GM19238 (cell line): ENCODE measurements around the gene ITK.
A peak's percentile ranks its signal among the peaks of the same experiment; 100 is the strongest.

Source experiments
- DNase-seq: peaks from one replicate; pipeline ENCODE4 v3.0.0; 2011; ENCODE audit warnings: low spot score; ENCODE audit not compliant: insufficient read length

ITK gene

DNA sequence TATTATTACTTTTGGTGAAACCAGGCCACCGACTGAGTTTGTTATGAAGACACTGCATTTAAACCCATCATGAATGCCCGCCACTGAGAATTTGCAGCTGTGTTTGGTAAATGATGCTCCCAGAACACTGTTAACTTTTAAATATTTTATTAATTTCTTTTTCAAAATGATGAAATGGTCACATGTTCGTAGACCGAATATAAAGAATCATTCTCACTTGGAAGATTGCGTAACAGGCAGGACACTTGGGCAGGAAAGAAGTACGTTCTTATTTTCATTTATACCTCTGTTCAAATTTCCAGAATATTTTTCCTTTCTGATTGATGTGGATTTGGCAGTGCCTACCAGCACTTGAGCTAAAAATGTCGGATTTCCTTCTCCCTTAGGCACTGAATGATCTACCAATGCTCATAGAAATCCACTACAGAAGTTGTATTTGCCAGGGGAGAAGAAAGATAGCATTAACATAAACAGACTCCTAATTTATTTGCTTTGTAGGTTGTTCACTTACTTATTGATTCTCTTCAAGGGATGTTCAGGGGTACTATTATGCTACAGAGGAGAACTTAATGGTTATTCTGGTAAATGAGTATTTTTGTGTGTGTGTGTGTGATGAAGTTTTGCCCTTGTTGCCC lies 99.1 kb downstream of the ITK start:
- DNase-seq = no peak

DNA sequence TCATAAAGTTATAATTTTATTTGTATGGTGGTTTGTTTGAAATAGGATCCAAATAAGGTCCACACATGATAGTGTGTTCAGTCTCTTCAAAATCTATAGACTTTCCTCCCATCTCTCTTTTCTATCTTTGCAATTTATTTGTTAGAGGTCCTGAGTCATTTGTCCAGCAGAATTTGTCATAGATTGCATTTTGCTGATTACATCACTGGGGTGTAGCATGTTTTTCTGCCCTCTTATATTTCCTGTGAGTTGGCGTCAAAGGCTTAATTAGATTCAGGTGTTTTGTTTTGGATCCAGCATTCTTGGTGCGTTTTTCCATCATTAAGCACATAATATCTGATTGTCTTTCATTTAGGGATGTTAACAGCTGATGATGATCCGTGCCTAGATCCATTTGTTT lies 100.3 kb downstream of the ITK start:
- no peak for DNase-seq

DNA sequence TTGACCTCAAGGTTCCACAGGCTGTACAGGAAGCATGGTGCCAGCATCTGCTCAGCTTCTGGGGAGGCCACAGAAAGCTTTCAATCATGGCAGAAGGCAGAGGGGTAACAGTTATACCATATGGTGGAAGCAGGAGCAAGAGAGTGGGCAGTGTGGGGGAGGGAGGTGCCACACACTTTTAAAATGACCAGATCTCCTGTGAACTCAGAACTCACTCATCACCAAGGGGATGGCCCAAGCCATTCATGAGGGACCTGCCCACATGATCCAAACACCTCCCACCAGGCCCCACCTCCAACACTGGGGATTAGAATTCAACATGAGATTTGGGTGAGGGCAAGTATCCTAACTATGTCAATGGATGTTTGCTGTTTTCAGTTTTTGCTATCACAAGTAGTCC lies 101.5 kb downstream of the ITK start:
- DNase-seq = no peak

DNA sequence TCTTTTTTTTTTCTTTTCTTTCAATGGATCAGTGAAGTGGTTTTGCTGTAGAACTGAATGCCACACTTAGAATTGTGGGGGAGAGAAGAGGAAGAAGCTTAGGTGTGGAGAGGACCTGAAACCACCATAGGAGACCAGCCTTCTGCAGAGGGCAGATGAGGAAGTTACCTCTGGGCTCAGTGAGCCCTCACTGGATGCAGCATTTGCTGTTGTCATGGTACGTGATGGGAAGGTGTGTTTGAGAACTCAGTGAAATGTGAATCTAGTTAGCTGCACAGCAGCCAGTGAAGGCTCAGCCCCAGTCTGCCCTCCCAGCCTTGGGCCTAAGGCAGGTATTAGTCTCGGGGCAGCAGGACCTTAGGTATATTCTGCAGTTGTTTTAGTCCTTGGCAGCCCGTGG lies 102.8 kb downstream of the ITK start:
- DNase-seq = peak; percentile 43

DNA sequence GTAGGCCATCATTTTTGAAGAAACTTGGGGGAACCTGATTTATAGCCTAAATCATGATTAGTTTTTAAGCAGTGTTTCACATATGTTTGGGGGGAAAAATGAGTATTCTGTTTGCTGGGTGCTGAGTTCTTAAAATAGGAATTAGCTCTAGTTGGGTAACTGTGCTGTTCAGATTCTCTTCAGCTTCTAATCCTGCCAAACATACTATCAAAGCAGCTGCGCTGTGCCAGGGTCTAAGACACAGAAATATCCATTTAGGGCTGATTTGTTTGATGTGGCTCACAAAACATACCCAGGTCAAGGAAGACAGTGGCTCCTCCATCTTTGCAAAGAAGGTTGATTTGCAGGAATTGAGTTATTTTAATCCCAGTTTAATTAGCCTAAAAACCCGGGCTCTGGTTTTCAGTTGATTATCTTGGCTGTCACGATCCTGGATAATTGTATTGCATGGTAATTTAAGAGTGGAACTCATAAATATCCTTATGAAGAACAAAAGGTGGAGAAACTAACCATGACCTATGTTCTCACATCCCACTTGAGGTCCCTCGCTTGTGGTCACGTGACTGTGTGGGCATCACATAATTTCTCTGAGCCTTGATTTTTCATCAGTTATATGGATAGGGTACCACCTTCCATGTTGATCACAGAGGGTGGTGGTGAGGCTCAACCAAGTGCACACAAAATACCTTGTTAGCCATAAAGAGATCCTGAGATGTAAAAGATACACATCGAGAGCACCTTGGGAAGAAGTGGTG lies 104.0 kb downstream of the ITK start:
- no peak for DNase-seq

DNA sequence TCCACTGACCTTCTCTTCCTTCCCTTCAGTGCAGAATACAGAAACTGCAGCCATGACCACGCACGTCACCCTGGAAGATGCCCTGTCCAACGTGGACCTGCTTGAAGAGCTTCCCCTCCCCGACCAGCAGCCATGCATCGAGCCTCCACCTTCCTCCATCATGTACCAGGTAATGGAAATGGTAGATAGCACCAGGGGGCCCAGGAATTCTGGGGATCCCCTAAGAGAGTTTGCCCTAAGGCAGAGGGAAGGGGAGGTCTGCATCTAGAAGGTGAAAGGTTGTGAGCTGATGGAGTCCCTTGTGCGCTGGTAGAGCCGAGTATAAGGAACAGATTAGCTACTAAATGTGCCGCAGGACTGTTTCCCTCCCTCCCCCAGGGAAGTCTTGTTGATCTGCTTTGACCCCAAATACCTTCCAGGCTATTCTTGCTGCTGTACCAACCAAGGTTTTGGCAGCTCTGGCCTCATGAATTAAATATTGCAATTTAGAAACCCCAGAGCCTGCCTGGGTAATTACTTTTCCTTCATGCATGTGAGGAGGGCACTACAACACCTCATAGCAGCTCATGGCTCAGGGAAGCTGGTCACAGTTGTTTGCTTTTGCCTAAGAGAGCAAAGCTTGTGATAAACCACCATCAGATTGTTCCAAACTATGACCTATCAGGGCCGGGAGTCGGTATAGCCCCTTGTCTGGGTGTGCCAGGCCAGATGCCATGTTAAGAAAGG lies 104.8 kb downstream of the ITK start:
- no peak for DNase-seq

DNA sequence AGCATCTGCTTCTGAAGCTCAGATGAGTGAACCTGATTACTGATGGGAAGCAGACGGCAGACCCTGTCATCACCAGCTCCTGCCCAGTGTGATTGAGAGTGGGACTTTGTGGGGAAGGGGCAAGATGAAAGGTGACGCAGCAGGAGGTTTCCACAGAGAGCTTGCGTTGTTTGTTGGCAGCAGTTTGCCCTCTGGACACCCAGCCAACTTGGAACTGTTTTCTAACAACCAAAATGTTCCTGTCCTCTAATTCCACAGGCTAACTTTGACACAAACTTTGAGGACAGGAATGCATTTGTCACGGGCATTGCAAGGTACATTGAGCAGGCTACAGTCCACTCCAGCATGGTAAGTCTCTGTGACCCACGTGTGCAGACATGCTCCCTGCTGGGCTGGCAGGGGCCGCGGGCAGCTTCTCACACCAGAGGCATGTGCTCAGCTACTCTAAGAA lies 106.1 kb downstream of the ITK start:
- no peak for DNase-seq

DNA sequence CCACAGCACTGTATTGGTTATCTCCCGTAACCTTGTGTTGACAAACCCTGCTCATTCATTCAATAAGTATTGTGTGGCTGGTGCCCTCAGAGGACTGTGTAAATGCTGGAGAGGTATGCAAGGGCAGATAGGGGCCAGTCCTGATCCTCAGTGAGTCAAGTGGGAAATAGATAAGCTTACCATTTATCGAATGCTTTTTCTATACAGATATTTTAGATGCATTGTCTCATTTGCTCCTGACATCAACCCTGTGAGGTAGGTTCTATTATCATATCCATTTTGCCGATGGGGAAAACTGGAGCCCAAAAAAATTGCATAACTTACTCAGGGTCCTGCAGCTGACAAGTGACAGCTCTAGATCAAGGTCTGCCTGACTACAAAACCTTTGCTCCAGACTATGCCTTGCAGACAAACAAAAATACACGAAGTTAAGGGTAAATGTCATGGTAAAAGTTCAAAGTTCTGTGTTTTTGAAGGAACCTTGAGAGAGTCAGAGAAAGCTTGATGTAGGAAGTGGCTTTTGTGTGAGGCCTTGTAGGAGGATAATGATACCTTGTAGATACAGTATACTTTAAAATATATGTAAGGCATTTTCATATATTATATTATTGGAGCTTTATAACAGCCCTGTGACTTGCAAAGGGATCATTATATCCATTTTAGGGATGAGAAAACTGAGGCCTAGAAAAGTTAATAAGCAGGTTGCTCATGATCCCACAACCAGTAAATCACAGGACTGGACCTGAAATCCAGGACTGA lies 107.9 kb downstream of the ITK start:
- no peak for DNase-seq

DNA sequence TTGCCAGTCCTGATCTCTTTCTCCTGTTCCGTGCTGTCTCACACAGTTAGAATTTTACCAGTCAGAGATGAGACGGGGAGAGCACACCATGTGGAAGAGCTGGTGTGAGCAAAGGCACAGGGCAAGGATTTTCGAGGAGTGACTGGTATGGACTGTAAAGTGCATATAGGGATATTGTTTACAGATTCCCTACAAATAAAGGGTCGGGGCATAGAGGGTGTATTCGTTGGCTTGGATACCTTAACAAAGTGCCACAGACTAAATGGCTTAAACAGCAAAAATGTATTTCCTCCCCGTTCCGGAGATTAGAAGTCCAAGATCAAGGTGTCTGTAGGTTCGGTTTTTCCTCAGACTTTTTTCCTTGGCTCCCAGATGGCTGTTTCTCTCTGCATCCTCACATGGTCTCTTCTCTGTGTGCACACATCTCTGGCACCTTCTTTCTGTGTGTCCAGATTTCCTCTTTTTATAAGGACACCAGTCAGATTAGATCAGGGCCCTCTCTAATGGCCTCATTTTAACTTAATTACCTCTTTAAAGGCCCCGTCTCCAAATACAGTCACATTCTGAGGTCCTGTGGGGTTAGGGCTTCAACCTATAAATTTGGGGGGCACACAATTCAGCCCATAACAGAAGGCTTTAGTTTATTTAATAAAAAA lies 108.7 kb downstream of the ITK start:
- no peak for DNase-seq

DNA sequence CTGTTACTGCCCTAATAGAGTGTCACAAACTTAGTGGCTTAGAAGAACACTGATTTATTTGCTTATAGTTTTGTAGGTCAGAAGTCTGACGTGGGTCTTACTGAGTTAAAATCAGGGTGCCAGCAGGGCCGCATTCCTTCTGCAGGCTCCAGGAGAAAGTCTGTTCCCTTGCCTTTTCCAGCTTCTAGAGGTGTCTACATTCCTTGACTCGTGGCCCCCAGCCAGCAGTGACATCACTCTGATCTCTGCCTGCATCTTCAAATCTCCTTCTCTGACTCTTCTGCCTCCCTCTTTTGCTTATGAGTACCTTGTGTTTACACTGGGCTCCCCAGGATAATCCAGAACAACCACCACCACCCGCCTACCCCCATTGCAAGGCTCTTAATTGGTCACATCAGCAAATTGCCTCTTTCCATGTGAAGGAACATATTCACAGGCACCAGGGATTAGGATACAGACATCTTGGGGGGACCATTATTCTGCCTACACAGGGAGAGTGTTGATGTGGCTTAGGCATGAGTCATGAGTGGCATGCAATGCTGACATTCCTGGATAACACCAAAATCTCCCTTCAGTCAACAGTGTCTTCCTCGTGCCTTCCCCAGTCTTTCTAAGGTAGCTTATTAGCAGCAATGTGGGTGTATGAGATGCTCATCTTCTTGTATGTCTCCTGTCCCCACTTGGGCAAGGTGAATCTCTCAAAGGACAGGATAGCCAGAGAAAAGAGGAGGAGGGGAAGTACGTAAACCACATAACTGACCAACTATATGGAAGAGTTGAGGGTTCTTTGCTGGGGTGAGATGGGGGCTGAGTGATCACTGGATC lies 109.7 kb downstream of the ITK start:
- DNase-seq = no peak

DNA sequence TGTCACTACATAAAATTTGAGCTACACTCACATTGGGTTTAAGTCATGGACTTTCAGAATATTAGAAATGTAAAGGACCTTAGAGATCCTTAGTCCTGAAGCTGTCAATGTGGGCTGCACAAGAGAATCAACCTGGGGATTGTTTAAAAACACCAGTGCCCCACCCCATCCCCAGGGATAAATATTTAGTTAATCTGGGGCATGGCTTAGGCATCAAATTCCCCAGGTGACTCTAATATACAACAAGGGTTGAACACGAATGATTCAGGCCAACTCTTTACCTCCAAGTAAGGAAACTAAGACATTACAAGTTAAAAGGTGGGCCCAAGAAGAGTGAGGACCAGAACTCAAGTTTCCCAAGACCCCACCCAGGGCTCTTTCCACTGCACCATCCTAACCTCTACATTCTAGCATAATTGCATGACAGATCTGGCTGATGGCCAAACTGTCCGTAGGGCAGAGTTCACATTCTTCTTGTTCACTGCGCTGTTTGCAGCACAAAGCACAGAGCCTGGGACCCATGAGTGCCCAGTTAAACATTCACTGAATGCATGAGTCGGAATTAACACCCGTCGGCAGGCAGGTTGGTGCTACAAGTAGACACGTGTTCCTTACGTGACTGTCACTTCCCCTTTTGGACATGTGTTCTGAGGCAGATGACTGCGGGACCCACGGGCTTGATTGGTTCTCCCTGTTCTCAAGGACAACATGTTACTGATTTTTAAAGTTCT lies 110.5 kb downstream of the ITK start:
- peak; percentile 53 for DNase-seq

DNA sequence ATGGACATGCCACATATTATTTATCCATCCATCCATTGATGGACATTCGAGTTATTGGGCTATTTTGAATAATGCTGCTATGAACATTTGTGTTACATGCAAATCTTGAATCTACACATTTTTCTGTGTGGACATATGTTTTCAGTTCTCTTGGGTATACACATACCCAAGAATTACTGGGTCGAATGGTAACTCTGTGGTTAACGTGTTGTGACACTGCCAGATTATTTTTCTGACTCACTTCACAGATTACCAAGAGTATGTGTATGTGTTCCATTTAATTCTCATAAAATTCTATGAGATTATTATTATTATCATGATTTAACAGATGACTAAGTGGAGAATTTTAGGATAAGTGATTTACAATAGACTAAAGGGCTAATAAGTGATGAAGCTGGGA lies 112.0 kb downstream of the ITK start:
- no peak for DNase-seq

DNA sequence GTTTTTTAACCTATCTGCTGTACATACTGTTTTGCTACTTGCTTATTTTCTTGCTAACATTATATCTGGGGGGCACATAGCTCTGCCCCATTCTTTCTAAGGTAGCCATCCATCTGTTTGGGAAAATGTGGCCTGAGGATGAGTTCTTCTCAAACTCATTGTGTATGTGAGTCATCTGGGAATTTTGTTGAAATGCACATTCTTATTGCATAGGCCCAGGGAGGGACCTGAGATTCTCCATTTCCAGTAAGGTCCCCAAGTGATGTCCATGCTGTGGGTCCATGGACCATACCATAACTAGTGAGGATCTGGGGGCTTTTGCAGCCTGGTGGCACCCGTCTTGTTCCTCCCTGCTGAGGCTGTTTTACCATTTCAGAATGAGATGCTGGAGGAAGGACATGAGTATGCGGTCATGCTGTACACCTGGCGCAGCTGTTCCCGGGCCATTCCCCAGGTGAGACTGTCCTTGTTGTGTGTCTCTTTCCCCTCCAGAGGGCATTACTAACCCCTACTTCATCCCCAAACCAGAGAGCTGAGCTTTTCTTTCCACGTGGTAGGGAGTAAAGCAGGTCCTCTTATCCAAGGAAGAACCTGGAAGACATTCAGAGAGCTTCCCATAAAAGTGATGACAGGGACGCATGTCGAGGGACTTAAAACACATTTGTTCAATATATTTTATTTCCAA lies 113.9 kb downstream of the ITK start:
- no peak for DNase-seq

DNA sequence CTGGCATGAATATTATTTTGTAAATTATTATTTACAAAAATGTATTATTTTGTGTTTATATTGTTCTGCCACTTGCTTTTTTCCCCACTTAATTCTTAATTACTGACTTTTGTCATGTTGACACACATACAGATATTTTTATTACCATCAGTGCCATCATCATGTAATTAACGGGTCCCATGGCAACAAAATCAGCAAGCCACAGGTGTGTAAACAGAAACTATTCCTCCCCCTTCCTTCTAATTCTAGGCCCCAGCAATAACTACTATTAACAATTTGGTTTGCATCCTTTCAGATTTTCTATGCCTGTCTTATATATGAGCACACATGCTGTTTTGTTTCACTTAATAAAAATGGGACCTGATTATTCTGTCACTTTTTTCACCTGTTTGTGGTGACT lies 114.6 kb downstream of the ITK start:
- DNase-seq = no peak

DNA sequence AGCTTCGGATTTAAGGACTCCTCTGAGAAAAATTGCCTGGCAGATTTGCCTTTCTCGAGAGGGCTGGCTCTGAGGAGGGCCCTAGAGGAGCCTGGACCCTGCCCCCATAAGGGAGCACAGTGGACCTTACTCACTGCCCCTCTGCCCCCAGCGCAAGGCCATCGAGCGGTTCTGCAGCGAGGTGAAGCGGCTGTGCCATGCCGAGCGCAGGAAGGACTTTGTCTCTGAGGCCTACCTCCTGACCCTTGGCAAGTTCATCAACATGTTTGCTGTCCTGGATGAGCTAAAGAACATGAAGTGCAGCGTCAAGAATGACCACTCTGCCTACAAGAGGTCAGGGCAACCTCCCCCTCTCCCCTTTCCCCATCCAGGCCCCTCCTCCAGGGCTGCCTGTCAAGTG lies 119.9 kb downstream of the ITK start:
- no peak for DNase-seq

DNA sequence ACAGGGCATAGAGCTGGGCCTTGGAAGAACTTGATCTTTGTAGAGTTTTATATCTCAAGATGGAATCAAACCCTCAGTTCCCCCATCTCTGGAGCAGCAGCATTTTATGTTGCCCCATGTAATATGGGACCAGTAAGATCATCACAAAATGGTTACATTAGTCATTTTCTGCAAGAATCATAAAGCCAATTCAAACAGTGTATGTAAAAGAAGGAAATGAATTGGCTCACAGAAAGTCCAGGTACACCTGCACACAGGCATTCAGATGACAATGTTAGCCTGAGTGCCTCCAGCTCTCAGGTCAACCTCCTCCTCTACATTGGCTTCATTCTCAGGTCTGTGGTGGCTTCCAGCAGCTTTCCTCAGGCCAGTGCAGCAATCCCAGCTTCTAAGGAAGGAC lies 120.4 kb downstream of the ITK start:
- no peak for DNase-seq

DNA sequence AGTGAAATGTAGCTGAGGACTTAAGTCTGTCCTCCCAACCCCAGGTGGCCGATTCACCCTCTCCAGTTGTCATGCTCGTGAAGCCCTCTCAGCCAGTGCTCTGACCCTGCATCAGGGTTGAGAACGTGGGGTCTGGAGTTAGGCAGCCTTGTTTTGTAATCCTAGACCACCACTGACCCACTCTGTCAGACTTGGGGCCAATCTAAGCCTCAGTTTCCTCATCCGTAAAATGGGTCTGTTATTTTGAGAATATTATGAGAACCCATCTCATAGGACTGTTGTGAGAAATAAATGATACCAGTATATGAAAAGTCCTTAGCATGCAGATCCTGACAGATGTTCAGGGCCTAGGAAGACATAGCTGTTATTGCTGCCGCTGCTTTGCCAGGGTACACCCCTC lies 122.4 kb downstream of the ITK start:
- no peak for DNase-seq

DNA sequence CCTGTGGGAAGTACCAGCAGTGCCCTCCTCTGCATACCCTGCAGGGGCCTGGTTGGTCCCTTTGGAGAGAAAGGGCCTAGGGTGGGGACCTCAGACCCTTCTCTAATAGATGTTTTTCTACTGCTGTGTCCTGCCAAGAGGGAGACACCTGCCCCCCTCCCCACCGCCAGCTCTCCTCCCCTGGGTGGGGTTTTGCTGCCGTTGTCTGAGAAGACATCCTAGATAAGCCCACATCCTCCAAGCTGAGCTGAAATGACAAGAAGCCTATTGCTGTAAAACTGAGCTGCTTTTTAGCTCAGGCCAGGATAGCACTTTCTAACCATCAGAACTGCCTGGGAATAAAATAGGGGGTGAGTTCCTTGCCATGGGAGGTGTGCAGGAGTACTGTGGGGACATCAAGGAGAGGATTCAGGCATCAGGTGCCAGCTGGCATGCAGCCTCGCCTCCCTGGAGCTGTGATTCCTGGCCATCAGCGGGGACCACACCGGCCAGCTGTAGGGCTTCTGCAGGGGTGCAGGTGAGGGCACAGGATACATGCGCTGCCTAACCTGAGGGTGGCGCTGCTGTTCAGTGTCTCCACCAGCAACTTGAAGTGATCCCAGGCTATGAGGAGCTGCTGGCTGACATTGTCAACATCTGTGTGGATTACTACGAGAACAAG lies 123.2 kb downstream of the ITK start:
- no peak for DNase-seq
